CD4-positive, alpha-beta T cell (primary cell): ENCODE measurements around the gene RGR. TPM values are rescaled to one million over a fixed set of nuclear protein-coding genes. Genes with fewer than 3 reads are reported as not detected.

Experiments
- ATAC-seq: fragments of 200-7000 bp; cut with Tn5 transposase; one replicate; pipeline ENCODE4 v1.10.0; 2022; ENCODE audit warnings: mild to moderate bottlenecking; ENCODE audit not compliant: poor library complexity
- CTCF ChIA-PET: fragments of 350-600 bp; sonication (Branson Sonifier 250); formaldehyde crosslinking; loops from one replicate; lab custom pipeline; 2021; ENCODE audit warnings: antibody characterized with exemption, inconsistent platforms; lab: Charles Lee
- POLR2A ChIA-PET: fragments of 350-600 bp; sonication (Branson Sonifier 250); formaldehyde crosslinking; loops from one replicate; lab custom pipeline; 2021; ENCODE audit warnings: antibody characterized with exemption, inconsistent platforms; lab: Charles Lee
- DNase-seq, 14 experiments: peaks; one replicate each; pipeline ENCODE4 v3.0.0-alpha.2; 2013 to 2020; ENCODE audit warnings: mixed read lengths in 2 of 14
- H3K27ac ChIP-seq, 2 donors: one replicate each; pipeline versions ENCODE4 v1.5.1 to v1.7.0; 2013; ENCODE audit warnings: low read length in 2 of 2, low read depth in 1 of 2, mild to moderate bottlenecking in 1 of 2
- H3K27me3 ChIP-seq, 2 experiments: 1 replicate in 1 of 2; 2 replicates in 1 of 2; pipeline versions ENCODE4 v1.6.1 to v1.7.0; 2013; ENCODE audit warnings: low read length in 2 of 2, control low read depth in 1 of 2, mild to moderate bottlenecking in 1 of 2, moderate library complexity in 1 of 2; ENCODE audit not compliant: insufficient read depth in 2 of 2, control insufficient read depth in 1 of 2
- H3K36me3 ChIP-seq: one replicate; pipeline ENCODE4 v1.6.1; 2013; ENCODE audit warnings: low read length, control low read depth; ENCODE audit not compliant: insufficient read depth
- H3K4me1 ChIP-seq: one replicate; pipeline ENCODE4 v1.6.1; 2013; ENCODE audit warnings: low read length, control low read depth; ENCODE audit not compliant: insufficient read depth
- H3K4me3 ChIP-seq: one replicate; pipeline ENCODE4 v1.5.1; 2013; ENCODE audit warnings: mild to moderate bottlenecking, low read length, moderate library complexity
- H3K9me3 ChIP-seq, 2 experiments: 1 replicate in 1 of 2; 2 replicates in 1 of 2; pipeline versions ENCODE4 v1.6.1 to v1.7.0; 2013; ENCODE audit warnings: low read length in 2 of 2, mild to moderate bottlenecking in 2 of 2, control low read depth in 1 of 2, moderate library complexity in 1 of 2; ENCODE audit not compliant: control insufficient read depth in 1 of 2, insufficient read depth in 1 of 2
- H3K27ac Mint-ChIP-seq: one replicate; pipeline ENCODE4 v1.8.0; 2020; ENCODE audit warnings: mixed read lengths
- H3K27me3 Mint-ChIP-seq: one replicate; pipeline ENCODE4 v1.8.0; 2021; ENCODE audit warnings: mixed read lengths
- H3K36me3 Mint-ChIP-seq: one replicate; pipeline ENCODE4 v1.8.0; 2021; ENCODE audit warnings: low read depth, mixed read lengths
- H3K4me1 Mint-ChIP-seq: one replicate; pipeline ENCODE4 v1.8.0; 2021; ENCODE audit warnings: low read depth, mixed read lengths
- H3K4me3 Mint-ChIP-seq: one replicate; pipeline ENCODE4 v1.8.0; 2020; ENCODE audit warnings: mild to moderate bottlenecking, mixed read lengths
- H3K9me3 Mint-ChIP-seq: one replicate; pipeline ENCODE4 v1.8.0; 2020; ENCODE audit warnings: mixed read lengths
- CTCF ChIP-seq: fragments of 200-600 bp; IDR thresholded peaks from one replicate; pipeline ENCODE4 v1.8.0; 2022; ENCODE audit warnings: antibody characterized with exemption, mild to moderate bottlenecking
- intact Hi-C, 2 experiments: fragments of 100-400 bp; cut with DNase I in 1 of 2; cut with micrococcal nuclease in 1 of 2; formaldehyde crosslinking; loops; one replicate each; pipeline versions ENCODE4 v1.15.1 to v1.9.0; 2023 to 2025; cut with DNase I, micrococcal nuclease
- total RNA-seq, 174 experiments: library from RNA in 2 of 174; stranded (reverse) in 2 of 174; gene quantifications; one replicate each; pipeline ENCODE4 v1.2.3 and lab custom pipeline; 2021 to 2026

RGR gene
- total RNA-seq, 2 experiments from 2014 or later: not detected

- H3K27ac Mint-ChIP-seq: no peak overlapping the region
- ATAC-seq (no peak), DNase-seq (no peak)
- intact Hi-C loops: loop anchor here in 1 of 2 experiments (10.0 kb wide), 1 partner anchor 173 kb away; no protein-coding TSS in a partner anchor
- Histone ChIP-seq H3K27me3 (peaks cover 8 to 16% of the 10 kb centered on the region in 2 experiments), H3K36me3 (no peaks in the 10 kb centered on the region), H3K4me1 (peaks cover 13% of the 10 kb centered on the region), H3K27ac (no peak overlapping the region), H3K9me3 (peaks cover 0 to 4% of the 10 kb centered on the region in 2 experiments), H3K4me3 (no peak overlapping the region)
- CTCF ChIA-PET: no interaction called here
- no peak overlapping the region for H3K4me3 Mint-ChIP-seq
- POLR2A ChIA-PET: no interaction called here
- no peaks in the 10 kb centered on the region for H3K9me3 Mint-ChIP-seq
- peaks cover 4% of the 10 kb centered on the region for H3K4me1 Mint-ChIP-seq
- no peaks in the 10 kb centered on the region for H3K36me3 Mint-ChIP-seq
- peaks cover 61% of the 10 kb centered on the region for H3K27me3 Mint-ChIP-seq
- TF ChIP-seq CTCF: no peak
Observed at GRCh38 chr10:84261236-84261915, 16.5 kb downstream of the RGR start.

- ChIA-PET CTCF (interaction anchor here (3.0 kb wide), 1 partner anchor 276 kb away, joined by 46 read pairs; no protein-coding TSS in a partner anchor), POLR2A (no interaction called here)
- Histone ChIP-seq H3K27ac (no peak overlapping the region), H3K4me1 (peaks cover 6% of the 10 kb centered on the region), H3K36me3 (no peaks in the 10 kb centered on the region), H3K4me3 (no peak overlapping the region), H3K27me3 (peaks cover 6 to 14% of the 10 kb centered on the region in 2 experiments), H3K9me3 (peaks cover 0 to under 1% of the 10 kb centered on the region in 2 experiments)
- Mint-ChIP-seq H3K27me3 (peaks cover 53% of the 10 kb centered on the region), H3K4me1 (peaks cover 1% of the 10 kb centered on the region), H3K9me3 (no peaks in the 10 kb centered on the region), H3K36me3 (no peaks in the 10 kb centered on the region), H3K27ac (no peak overlapping the region), H3K4me3 (no peak overlapping the region)
- intact Hi-C loops: loop anchor here in 1 of 2 experiments (10.0 kb wide), 1 partner anchor 172 kb away; no protein-coding TSS in a partner anchor
- DNase-seq: no peak
- TF ChIP-seq CTCF: no peak
- no peak for ATAC-seq
Observed at GRCh38 chr10:84262190-84262956, 17.5 kb downstream of the RGR start.

- intact Hi-C loops: loop anchor here (1.0 to 10.0 kb wide), 4 partner anchors 111 to 274 kb away; no protein-coding TSS in a partner anchor
- no peaks in the 10 kb centered on the region for H3K36me3 Mint-ChIP-seq
- no peaks in the 10 kb centered on the region for H3K9me3 Mint-ChIP-seq
- no peak for DNase-seq
- H3K27ac Mint-ChIP-seq: no peak overlapping the region
- ChIA-PET POLR2A (interaction anchor here (1.4 kb wide), 1 partner anchor 273 kb away, joined by 4 read pairs; no protein-coding TSS in a partner anchor), CTCF (interaction anchor here (1.2 to 3.0 kb wide), 6 partner anchors 10 to 279 kb away, joined by 6 to 46 read pairs (median 8); no protein-coding TSS in a partner anchor)
- H3K4me3 Mint-ChIP-seq: no peak overlapping the region
- no peak overlapping the region for H3K4me3 ChIP-seq
- no peak overlapping the region for H3K27ac ChIP-seq
- H3K36me3 ChIP-seq: no peaks in the 10 kb centered on the region
- H3K4me1 ChIP-seq: peaks cover 10% of the 10 kb centered on the region
- TF ChIP-seq CTCF: no peak
- no peak for ATAC-seq
- peaks cover 47% of the 10 kb centered on the region for H3K27me3 Mint-ChIP-seq
- H3K27me3 ChIP-seq: peaks cover 3 to 8% of the 10 kb centered on the region in 2 experiments
- H3K9me3 ChIP-seq: no peaks in the 10 kb centered on the region
- H3K4me1 Mint-ChIP-seq: peaks cover 9% of the 10 kb centered on the region
Observed at GRCh38 chr10:84263716-84264115, 18.9 kb downstream of the RGR start.
